ENCODE measurements around the gene BCKDK. TPM values are rescaled to one million over a fixed set of nuclear protein-coding genes. Genes with fewer than 3 reads are reported as not detected.

BCKDK gene
- total and polyA plus RNA-seq, 2 of the 8 experiments (the other 6 are each of a cell fraction or from before 2014, with no cell fraction given), result 49.6 to 77.1 TPM

GRCh38 chr16:31077024-31077423, 31.2 kb upstream of the BCKDK start (continued):
- TF ChIP-seq CHD7 (IDR thresholded peaks at IDR 0.05; ENCODE audit: insufficient replicate concordance, low read length), result no peak
- TF ChIP-seq EP300 (IDR thresholded peaks at IDR 0.05; ENCODE audit: borderline replicate concordance in 1 of 2, low read depth in 2 of 2, low read length in 2 of 2), result no peak
- no peak for TF ChIP-seq TEAD4 (IDR thresholded peaks at IDR 0.05; ENCODE audit: low read depth, low read length)
- no peak for TF ChIP-seq TAF7 (optimal IDR thresholded peaks at IDR 0.05; ENCODE audit: borderline replicate concordance, low read depth, low read length)
- TF ChIP-seq BCL11A (IDR thresholded peaks at IDR 0.05; ENCODE audit: low read depth in 2 of 2, low read length in 2 of 2), result no peak
- TF ChIP-seq SIX5 (IDR thresholded peaks at IDR 0.05; ENCODE audit: low read depth, low read length), result no peak
- no peak for TF ChIP-seq HDAC6 (IDR thresholded peaks at IDR 0.05; ENCODE audit: low read depth, low read length)
- TF ChIP-seq CHD2 (IDR thresholded peaks at IDR 0.05; ENCODE audit: low read length), result no peak
- no peak for TF ChIP-seq POU5F1 (IDR thresholded peaks at IDR 0.05; ENCODE audit: low read depth, low read length)
- TF ChIP-seq SAP30 (IDR thresholded peaks at IDR 0.05; ENCODE audit: insufficient read depth, insufficient replicate concordance, low read length), result no peak
- no peak for TF ChIP-seq KDM1A (IDR thresholded peaks at IDR 0.05; ENCODE audit: borderline replicate concordance, low read length)
- TF ChIP-seq SIN3A (conservative IDR thresholded peaks at IDR 0.05 in 1 of 2, IDR thresholded peaks at IDR 0.05 in 1 of 2; ENCODE audit: low read depth in 1 of 2, low read length in 2 of 2), result no peak
